ENCODE measurements around the gene IRGC. TPM values are rescaled to one million over a fixed set of nuclear protein-coding genes. Genes with fewer than 3 reads are reported as not detected.

Gene IRGC
- total RNA-seq, 4 donors from 2014 or later, result not detected

GRCh38 chr19:43759515-43759914 is 43.6 kb downstream of the IRGC start:
- TF ChIP-seq CTCF (IDR thresholded peaks at IDR 0.05; ENCODE audit: low read depth), result no peak

DNA sequence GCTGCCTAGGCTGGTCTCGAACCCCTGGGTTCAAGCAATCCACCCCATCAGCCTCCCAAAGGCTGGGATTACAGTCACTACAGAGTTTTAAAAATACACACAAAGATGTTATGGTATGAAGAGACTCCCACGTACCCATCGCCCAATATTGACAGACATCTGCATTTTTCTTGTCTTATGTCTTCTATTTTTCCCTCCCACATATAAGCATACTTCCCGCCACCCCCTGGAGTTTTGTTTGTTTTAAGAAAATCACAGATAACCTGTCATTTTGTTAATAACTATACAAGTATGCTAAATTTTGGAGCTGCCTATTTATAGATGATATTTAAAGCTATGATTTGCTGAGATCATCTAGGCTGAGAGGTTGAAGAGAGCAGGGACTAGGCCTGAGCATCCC is 45.1 kb downstream of the IRGC start:
- TF ChIP-seq CTCF (IDR thresholded peaks at IDR 0.05; ENCODE audit: low read depth), result no peak

DNA sequence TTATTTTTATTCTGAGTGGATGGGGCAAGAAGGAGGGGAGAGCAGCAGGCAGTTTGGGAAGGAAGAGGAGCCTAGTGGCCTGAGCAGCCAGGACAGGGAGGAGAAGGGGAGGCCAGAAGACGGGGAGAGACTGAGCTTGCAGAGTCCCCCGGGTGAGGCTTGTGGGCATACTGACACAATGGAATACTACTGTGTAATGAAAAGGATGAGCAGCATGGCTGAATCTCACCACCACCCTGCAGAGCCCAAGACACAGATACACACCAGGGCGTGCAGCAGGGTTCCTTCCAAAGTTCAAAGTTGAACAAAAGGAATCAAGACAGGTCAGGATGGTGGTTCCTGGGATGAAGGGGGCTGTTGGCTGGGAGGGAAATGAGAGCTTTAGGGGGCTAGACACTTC is 46.9 kb downstream of the IRGC start:
- no peak for TF ChIP-seq CTCF (IDR thresholded peaks at IDR 0.05; ENCODE audit: low read depth)

GRCh38 chr19:43763473-43763939 is 47.6 kb downstream of the IRGC start:
- TF ChIP-seq CTCF (IDR thresholded peaks at IDR 0.05; ENCODE audit: low read depth), result no peak

GRCh38 chr19:43765109-43765876 is 49.4 kb downstream of the IRGC start:
- TF ChIP-seq CTCF (IDR thresholded peaks at IDR 0.05; ENCODE audit: low read depth), result no peak

DNA sequence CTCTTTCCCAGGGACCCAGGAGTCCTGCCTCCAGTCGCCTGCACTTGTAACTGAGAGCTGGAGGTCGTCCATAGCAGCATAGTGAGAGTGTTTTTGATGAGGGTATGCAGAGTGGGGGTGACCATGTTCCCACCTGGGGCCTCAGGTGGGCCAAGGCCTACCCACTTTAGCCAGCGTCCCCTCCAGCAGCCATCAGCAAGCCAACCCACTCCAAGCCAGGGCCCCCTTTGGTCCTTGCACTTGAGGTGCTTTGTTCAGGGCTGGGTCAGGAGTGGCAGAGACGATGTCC is 50.8 kb downstream of the IRGC start:
- TF ChIP-seq CTCF (IDR thresholded peaks at IDR 0.05; ENCODE audit: low read depth), result no peak

GRCh38 chr19:43767316-43767715 is 51.4 kb downstream of the IRGC start:
- TF ChIP-seq CTCF (IDR thresholded peaks at IDR 0.05; ENCODE audit: low read depth), result no peak
